HepG2 (cell line): ENCODE measurements around the gene FAM174C. TPM values are rescaled to one million over a fixed set of nuclear protein-coding genes. Genes with fewer than 3 reads are reported as not detected.

Experiments
- CC2D1A ChIP-seq: sonication (generic); formaldehyde crosslinking; IDR thresholded peaks from 2 replicates; pipeline ENCODE4 v1.8.1; 2023; ENCODE audit warnings: mild to moderate bottlenecking, missing genetic modification reagents
- CCDC6 ChIP-seq: sonication (generic); formaldehyde crosslinking; IDR thresholded peaks from 2 replicates; pipeline ENCODE4 v1.8.1; 2022; ENCODE audit warnings: mild to moderate bottlenecking, missing genetic modification reagents, moderate library complexity
- HNF4G ChIP-seq, 2 experiments: sonication (generic) in 1 of 2; formaldehyde crosslinking in 1 of 2; IDR thresholded peaks; 2 replicates each; pipeline versions ENCODE4 v1.4.0 to v1.6.1; 2011 to 2020; ENCODE audit warnings: borderline replicate concordance in 2 of 2, low read depth in 2 of 2, mild to moderate bottlenecking in 2 of 2, low read length in 1 of 2, missing genetic modification reagents in 1 of 2, moderate library complexity in 1 of 2
- KMT2A ChIP-seq: sonication (generic); formaldehyde crosslinking; IDR thresholded peaks from 2 replicates; pipeline ENCODE4 v1.4.0; 2020; ENCODE audit warnings: missing genetic modification reagents
- NBN ChIP-seq: fragments of 450-650 bp; conservative IDR thresholded peaks from 2 replicates; pipeline ENCODE4 v1.6.1; 2017
- PHF20 ChIP-seq: sonication (generic); formaldehyde crosslinking; IDR thresholded peaks from 2 replicates; pipeline ENCODE4 v1.5.0; 2020; ENCODE audit warnings: mild to moderate bottlenecking, missing genetic modification reagents
- SCMH1 ChIP-seq: sonication (generic); formaldehyde crosslinking; IDR thresholded peaks from 2 replicates; pipeline ENCODE4 v1.9.0; 2021; ENCODE audit warnings: missing genetic modification reagents, mild to moderate bottlenecking, borderline replicate concordance
- SIN3B ChIP-seq: fragments of 150-350 bp; IDR thresholded peaks from 2 replicates; pipeline ENCODE4 v1.6.1; 2014; ENCODE audit warnings: low read length
- SP140L ChIP-seq: sonication (generic); formaldehyde crosslinking; IDR thresholded peaks from 2 replicates; pipeline ENCODE4 v1.4.0; 2020; ENCODE audit warnings: missing genetic modification reagents, borderline replicate concordance
- SRF ChIP-seq: IDR thresholded peaks from 2 replicates; pipeline ENCODE4 v1.6.1; 2011; ENCODE audit warnings: mild to moderate bottlenecking, low read depth, low read length, moderate library complexity
- SRSF1 ChIP-seq: fragments of 200-400 bp; formaldehyde crosslinking; optimal IDR thresholded peaks from 2 replicates; pipeline ENCODE3; 2017; ENCODE audit warnings: mild to moderate bottlenecking, low read depth, low read length, moderate library complexity
- ZNF713 ChIP-seq: sonication (generic); formaldehyde crosslinking; IDR thresholded peaks from 2 replicates; pipeline ENCODE4 v1.4.0; 2020; ENCODE audit warnings: mild to moderate bottlenecking, missing genetic modification reagents
- ZNF768 ChIP-seq: sonication (generic); formaldehyde crosslinking; IDR thresholded peaks from 2 replicates; pipeline ENCODE4 v1.4.0; 2020; ENCODE audit warnings: missing genetic modification reagents
- ZSCAN21 ChIP-seq: sonication (generic); formaldehyde crosslinking; IDR thresholded peaks from 2 replicates; pipeline ENCODE4 v1.8.0; 2022; ENCODE audit warnings: mild to moderate bottlenecking, missing genetic modification reagents, moderate library complexity, borderline replicate concordance
- ZSCAN22 ChIP-seq: sonication (generic); formaldehyde crosslinking; IDR thresholded peaks from 2 replicates; pipeline ENCODE4 v1.4.0; 2020; ENCODE audit warnings: mild to moderate bottlenecking, missing genetic modification reagents
- polyA plus RNA-seq, 8 experiments: library from polyadenylated mRNA; depleted of rRNA in 3 of 8; stranded (reverse) in 7 of 8; unstranded in 1 of 8; fragments of >200 nt; fragmentation: Illumina TruSeq in 4 of 8; extraction: Trizol in 4 of 8; gene quantifications; 2 replicates each; pipeline versions ENCODE4 v1.2.1 to v1.2.3, GENCODE V29; 2011 to 2016; ENCODE audit warnings: low read depth in 4 of 8, missing spikeins in 1 of 8, mixed read lengths in 1 of 8; ENCODE audit not compliant: insufficient read depth in 1 of 8
- total RNA-seq, 5 experiments: library from RNA; depleted of rRNA; stranded (reverse); fragments of >200 nt; fragmentation: Illumina TruSeq; extraction: Trizol; gene quantifications; 2 replicates each; pipeline ENCODE4 v1.2.3, GENCODE V29; 2016; ENCODE audit warnings: low read depth in 1 of 5
- TF ChIP-seq, protein P1 (sequence below): sonication (generic); formaldehyde crosslinking; IDR thresholded peaks from 2 replicates; pipeline ENCODE4 v1.5.0; 2020; ENCODE audit warnings: mild to moderate bottlenecking, missing genetic modification reagents, borderline replicate concordance
- TF ChIP-seq, protein P2 (sequence below): IDR thresholded peaks from 2 replicates; pipeline ENCODE4 v1.4.0; 2020; ENCODE audit warnings: mild to moderate bottlenecking, missing genetic modification reagents
- TF ChIP-seq, protein P3 (sequence below): sonication (generic); formaldehyde crosslinking; IDR thresholded peaks from 2 replicates; pipeline ENCODE4 v1.5.1; 2020; ENCODE audit warnings: missing genetic modification reagents, mild to moderate bottlenecking, borderline replicate concordance

Gene FAM174C
- total and polyA plus RNA-seq, 2 of the 13 experiments (the other 11 are each of a cell fraction or from before 2014, with no cell fraction given) = 19.5 to 31.3 TPM

DNA sequence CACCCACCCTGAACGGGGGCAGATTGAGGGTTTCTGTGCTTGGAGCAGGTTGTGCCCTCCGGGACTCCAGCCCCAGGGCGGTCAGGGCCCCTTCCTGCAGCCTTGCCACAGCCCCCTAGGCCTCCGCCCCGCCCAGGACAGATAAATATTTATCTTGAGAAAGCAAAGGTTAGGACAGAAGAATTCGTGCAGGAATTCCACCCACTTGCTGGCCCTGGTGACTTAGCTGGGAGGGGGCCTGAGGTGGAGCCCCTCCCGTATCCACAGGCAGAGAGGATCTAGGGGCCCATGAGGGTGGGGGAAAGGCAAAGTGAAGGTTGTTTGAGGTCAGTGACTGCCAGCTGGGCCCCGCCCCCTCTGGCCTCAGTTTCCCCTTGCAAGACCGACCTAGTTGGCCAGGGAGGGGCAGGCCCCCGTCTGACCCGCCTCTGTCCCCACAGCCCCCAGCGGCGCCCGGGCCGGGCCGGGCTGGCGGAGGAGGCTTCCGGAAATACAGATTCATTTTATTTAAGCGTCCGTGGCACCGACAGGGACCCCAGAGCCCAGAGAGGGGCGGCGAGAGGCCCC is 21.7 kb upstream of the FAM174C start (continued):
- TF ChIP-seq, protein P1, sequence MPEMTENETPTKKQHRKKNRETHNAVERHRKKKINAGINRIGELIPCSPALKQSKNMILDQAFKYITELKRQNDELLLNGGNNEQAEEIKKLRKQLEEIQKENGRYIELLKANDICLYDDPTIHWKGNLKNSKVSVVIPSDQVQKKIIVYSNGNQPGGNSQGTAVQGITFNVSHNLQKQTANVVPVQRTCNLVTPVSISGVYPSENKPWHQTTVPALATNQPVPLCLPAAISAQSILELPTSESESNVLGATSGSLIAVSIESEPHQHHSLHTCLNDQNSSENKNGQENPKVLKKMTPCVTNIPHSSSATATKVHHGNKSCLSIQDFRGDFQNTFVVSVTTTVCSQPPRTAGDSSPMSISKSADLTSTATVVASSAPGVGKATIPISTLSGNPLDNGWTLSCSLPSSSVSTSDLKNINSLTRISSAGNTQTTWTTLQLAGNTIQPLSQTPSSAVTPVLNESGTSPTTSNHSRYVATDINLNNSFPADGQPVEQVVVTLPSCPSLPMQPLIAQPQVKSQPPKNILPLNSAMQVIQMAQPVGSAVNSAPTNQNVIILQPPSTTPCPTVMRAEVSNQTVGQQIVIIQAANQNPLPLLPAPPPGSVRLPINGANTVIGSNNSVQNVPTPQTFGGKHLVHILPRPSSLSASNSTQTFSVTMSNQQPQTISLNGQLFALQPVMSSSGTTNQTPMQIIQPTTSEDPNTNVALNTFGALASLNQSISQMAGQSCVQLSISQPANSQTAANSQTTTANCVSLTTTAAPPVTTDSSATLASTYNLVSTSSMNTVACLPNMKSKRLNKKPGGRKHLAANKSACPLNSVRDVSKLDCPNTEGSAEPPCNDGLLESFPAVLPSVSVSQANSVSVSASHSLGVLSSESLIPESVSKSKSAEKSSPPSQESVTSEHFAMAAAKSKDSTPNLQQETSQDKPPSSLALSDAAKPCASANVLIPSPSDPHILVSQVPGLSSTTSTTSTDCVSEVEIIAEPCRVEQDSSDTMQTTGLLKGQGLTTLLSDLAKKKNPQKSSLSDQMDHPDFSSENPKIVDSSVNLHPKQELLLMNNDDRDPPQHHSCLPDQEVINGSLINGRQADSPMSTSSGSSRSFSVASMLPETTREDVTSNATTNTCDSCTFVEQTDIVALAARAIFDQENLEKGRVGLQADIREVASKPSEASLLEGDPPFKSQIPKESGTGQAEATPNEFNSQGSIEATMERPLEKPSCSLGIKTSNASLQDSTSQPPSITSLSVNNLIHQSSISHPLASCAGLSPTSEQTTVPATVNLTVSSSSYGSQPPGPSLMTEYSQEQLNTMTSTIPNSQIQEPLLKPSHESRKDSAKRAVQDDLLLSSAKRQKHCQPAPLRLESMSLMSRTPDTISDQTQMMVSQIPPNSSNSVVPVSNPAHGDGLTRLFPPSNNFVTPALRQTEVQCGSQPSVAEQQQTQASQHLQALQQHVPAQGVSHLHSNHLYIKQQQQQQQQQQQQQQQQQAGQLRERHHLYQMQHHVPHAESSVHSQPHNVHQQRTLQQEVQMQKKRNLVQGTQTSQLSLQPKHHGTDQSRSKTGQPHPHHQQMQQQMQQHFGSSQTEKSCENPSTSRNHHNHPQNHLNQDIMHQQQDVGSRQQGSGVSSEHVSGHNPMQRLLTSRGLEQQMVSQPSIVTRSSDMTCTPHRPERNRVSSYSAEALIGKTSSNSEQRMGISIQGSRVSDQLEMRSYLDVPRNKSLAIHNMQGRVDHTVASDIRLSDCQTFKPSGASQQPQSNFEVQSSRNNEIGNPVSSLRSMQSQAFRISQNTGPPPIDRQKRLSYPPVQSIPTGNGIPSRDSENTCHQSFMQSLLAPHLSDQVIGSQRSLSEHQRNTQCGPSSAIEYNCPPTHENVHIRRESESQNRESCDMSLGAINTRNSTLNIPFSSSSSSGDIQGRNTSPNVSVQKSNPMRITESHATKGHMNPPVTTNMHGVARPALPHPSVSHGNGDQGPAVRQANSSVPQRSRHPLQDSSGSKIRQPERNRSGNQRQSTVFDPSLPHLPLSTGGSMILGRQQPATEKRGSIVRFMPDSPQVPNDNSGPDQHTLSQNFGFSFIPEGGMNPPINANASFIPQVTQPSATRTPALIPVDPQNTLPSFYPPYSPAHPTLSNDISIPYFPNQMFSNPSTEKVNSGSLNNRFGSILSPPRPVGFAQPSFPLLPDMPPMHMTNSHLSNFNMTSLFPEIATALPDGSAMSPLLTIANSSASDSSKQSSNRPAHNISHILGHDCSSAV (CRISPR knock-in tag) = no peak
- no peak for TF ChIP-seq SP140L
- TF ChIP-seq ZSCAN22 (CRISPR knock-in tag) = no peak
- TF ChIP-seq NBN = no peak
- TF ChIP-seq SRF = no peak
- TF ChIP-seq ZSCAN21 (CRISPR knock-in tag) = no peak; the same call in 1 of the 2 replicates
- TF ChIP-seq HNF4G (IDR thresholded peaks at IDR 0.05; ENCODE audit: borderline replicate concordance, low read depth, low read length) = peak; percentile 74
- peak; percentile 78; the same call in 1 of the 2 replicates for TF ChIP-seq HNF4G (CRISPR knock-in tag; IDR thresholded peaks at IDR 0.05; ENCODE audit: borderline replicate concordance, low read depth)
- TF ChIP-seq SRSF1 = peak; percentile 89
- no peak for TF ChIP-seq KMT2A (CRISPR knock-in tag)
- TF ChIP-seq PHF20 = no peak
- TF ChIP-seq, protein P2, sequence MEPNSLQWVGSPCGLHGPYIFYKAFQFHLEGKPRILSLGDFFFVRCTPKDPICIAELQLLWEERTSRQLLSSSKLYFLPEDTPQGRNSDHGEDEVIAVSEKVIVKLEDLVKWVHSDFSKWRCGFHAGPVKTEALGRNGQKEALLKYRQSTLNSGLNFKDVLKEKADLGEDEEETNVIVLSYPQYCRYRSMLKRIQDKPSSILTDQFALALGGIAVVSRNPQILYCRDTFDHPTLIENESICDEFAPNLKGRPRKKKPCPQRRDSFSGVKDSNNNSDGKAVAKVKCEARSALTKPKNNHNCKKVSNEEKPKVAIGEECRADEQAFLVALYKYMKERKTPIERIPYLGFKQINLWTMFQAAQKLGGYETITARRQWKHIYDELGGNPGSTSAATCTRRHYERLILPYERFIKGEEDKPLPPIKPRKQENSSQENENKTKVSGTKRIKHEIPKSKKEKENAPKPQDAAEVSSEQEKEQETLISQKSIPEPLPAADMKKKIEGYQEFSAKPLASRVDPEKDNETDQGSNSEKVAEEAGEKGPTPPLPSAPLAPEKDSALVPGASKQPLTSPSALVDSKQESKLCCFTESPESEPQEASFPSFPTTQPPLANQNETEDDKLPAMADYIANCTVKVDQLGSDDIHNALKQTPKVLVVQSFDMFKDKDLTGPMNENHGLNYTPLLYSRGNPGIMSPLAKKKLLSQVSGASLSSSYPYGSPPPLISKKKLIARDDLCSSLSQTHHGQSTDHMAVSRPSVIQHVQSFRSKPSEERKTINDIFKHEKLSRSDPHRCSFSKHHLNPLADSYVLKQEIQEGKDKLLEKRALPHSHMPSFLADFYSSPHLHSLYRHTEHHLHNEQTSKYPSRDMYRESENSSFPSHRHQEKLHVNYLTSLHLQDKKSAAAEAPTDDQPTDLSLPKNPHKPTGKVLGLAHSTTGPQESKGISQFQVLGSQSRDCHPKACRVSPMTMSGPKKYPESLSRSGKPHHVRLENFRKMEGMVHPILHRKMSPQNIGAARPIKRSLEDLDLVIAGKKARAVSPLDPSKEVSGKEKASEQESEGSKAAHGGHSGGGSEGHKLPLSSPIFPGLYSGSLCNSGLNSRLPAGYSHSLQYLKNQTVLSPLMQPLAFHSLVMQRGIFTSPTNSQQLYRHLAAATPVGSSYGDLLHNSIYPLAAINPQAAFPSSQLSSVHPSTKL (CRISPR knock-in tag) = peak; percentile 77
- no peak; the same call in 1 of the 2 replicates for TF ChIP-seq CCDC6 (CRISPR knock-in tag)
- TF ChIP-seq, protein P3, sequence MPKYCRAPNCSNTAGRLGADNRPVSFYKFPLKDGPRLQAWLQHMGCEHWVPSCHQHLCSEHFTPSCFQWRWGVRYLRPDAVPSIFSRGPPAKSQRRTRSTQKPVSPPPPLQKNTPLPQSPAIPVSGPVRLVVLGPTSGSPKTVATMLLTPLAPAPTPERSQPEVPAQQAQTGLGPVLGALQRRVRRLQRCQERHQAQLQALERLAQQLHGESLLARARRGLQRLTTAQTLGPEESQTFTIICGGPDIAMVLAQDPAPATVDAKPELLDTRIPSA = no peak
- no peak for TF ChIP-seq ZNF713
- TF ChIP-seq ZNF768 (CRISPR knock-in tag) = no peak
- no peak for TF ChIP-seq SCMH1 (CRISPR knock-in tag)
- no peak for TF ChIP-seq CC2D1A (CRISPR knock-in tag)
- TF ChIP-seq SIN3B = no peak
